ENCODE measurements around the gene LYRM7.
"Not testable (repeated sequence)": the region's sequence is repeated elsewhere in the genome, so short reads cannot be mapped to it uniquely, and the experiment has no call there.

DNA sequence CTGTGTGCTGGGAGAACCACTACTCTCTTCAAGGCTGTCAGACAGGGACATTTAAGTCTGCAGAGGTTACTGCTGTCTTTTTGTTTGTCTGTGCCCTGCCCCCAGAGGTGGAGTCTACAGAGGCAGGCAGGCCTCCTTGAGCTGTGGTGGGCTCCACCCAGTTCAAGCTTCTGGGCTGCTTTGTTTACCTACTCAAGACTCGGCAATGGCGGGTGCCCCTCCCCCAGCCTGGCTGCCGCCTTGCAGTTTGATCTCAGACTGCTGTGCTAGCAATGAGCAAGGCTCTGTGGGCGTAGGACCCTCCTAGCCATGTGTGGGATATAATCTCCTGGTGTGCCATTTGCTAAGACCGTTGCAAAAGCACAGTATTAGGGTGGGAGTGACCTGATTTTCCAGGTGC lies 32.3 kb upstream of the LYRM7 start:
- TF ChIP-seq, protein P1, sequence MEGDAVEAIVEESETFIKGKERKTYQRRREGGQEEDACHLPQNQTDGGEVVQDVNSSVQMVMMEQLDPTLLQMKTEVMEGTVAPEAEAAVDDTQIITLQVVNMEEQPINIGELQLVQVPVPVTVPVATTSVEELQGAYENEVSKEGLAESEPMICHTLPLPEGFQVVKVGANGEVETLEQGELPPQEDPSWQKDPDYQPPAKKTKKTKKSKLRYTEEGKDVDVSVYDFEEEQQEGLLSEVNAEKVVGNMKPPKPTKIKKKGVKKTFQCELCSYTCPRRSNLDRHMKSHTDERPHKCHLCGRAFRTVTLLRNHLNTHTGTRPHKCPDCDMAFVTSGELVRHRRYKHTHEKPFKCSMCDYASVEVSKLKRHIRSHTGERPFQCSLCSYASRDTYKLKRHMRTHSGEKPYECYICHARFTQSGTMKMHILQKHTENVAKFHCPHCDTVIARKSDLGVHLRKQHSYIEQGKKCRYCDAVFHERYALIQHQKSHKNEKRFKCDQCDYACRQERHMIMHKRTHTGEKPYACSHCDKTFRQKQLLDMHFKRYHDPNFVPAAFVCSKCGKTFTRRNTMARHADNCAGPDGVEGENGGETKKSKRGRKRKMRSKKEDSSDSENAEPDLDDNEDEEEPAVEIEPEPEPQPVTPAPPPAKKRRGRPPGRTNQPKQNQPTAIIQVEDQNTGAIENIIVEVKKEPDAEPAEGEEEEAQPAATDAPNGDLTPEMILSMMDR (IDR thresholded peaks at IDR 0.05), result not testable (repeated sequence)
- TF ChIP-seq POLR2A, POLR2AphosphoS5 (IDR thresholded peaks at IDR 0.05): not testable (repeated sequence)
